Spleen (tissue), 11 donors: ENCODE data around the gene PACRG. TPM values are rescaled to one million over a fixed set of nuclear protein-coding genes. Genes with fewer than 3 reads are reported as not detected.

Source experiments
- DNase-seq: peaks from one replicate; pipeline ENCODE4 v3.0.0-alpha.2; 2020
- H3K27ac ChIP-seq, 8 donors: fragments of 200-600 bp; sonication (generic) in 7 of 8; 1 replicate in 4 of 8; 2 replicates in 4 of 8; pipeline versions ENCODE4 v1.5.0 to v1.8.0; 2016 to 2021; ENCODE audit warnings: inconsistent platforms in 4 of 8, mild to moderate bottlenecking in 4 of 8, moderate library complexity in 1 of 8
- H3K27me3 ChIP-seq, 7 donors: fragments of 200-600 bp; sonication (generic) in 6 of 7; replicated peaks in 1 of 7; 1 replicate in 4 of 7; 2 replicates in 3 of 7; pipeline versions ENCODE4 v1.5.0 to v1.8.0; 2016 to 2021; ENCODE audit warnings: inconsistent platforms in 3 of 7, mild to moderate bottlenecking in 1 of 7
- H3K36me3 ChIP-seq, 6 donors: fragments of 200-600 bp; sonication (generic) in 5 of 6; 1 replicate in 4 of 6; 2 replicates in 2 of 6; pipeline versions ENCODE4 v1.5.0 to v1.8.0; 2016 to 2021; ENCODE audit warnings: inconsistent platforms in 2 of 6
- H3K4me1 ChIP-seq, 6 donors: fragments of 200-600 bp; sonication (generic) in 5 of 6; 1 replicate in 3 of 6; 2 replicates in 3 of 6; pipeline versions ENCODE4 v1.5.0 to v1.8.0; 2016 to 2021; ENCODE audit warnings: inconsistent platforms in 3 of 6
- H3K4me3 ChIP-seq, 8 donors: fragments of 200-600 bp; sonication (generic) in 7 of 8; 1 replicate in 4 of 8; 2 replicates in 4 of 8; pipeline versions ENCODE4 v1.5.0 to v1.8.0; 2016 to 2021; ENCODE audit warnings: inconsistent platforms in 4 of 8, mild to moderate bottlenecking in 4 of 8, moderate library complexity in 2 of 8
- H3K9me3 ChIP-seq, 8 donors: fragments of 200-600 bp; sonication (generic) in 7 of 8; 1 replicate in 4 of 8; 2 replicates in 4 of 8; pipeline versions ENCODE4 v1.5.0 to v1.8.0; 2016 to 2021; ENCODE audit warnings: inconsistent platforms in 4 of 8
- POLR2A ChIP-seq, 3 donors: fragments of 450-650 bp; IDR thresholded peaks; one replicate each; pipeline ENCODE4 v1.5.1; 2017; ENCODE audit warnings: antibody characterized with exemption in 3 of 3, mild to moderate bottlenecking in 1 of 3
- POLR2AphosphoS5 ChIP-seq, 3 donors: sonication (generic); formaldehyde crosslinking; IDR thresholded peaks; one replicate each; pipeline ENCODE4 v1.5.1; 2017; ENCODE audit warnings: antibody characterized with exemption in 3 of 3
- WGBS, 5 donors: extraction: QIAGEN DNeasy Blood & Tissue Kit in 3 of 5; methylation state at CpG; one replicate each; pipeline versions ENCODE4 v1.1.5 to v1.1.7; 2013 to 2018; 5-methylcytosine and 5-hydroxymethylcytosine counted together
- intact Hi-C: fragments of 100-400 bp; cut with DNase I; formaldehyde crosslinking; loops from one replicate; pipeline ENCODE4 v1.15.0; 2023; ENCODE audit warnings: low total_unique reads
- polyA plus RNA-seq, 3 donors: library from polyadenylated mRNA; stranded (reverse); fragments of 200-250 nt; gene quantifications; one replicate each; pipeline ENCODE4 v1.2.1, GENCODE V29; 2013
- total RNA-seq, 7 donors: library from RNA; depleted of rRNA in 3 of 7; stranded (reverse); fragments of >200 nt in 3 of 7; fragmentation: NEBNext Ultra II Directional in 4 of 7; extraction: Animal tissue kit (Norgen Biotek cat#: 25700) in 4 of 7; gene quantifications; one replicate each; pipeline versions ENCODE4 v1.1.0 to v1.2.1, GENCODE V29; 2016 to 2021
- TF ChIP-seq, protein P1 (sequence below), 11 experiments: fragments of 200-600 bp in 7 of 11; fragments of 450-650 bp in 4 of 11; sonication (generic) in 4 of 11; IDR thresholded peaks in 8 of 11; conservative IDR thresholded peaks in 3 of 11; 1 replicate in 7 of 11; 2 replicates in 4 of 11; pipeline versions ENCODE4 v1.4.0 to v1.8.0; 2016 to 2021; ENCODE audit warnings: antibody characterized with exemption in 11 of 11, inconsistent platforms in 4 of 11, mild to moderate bottlenecking in 1 of 11
- donor health status: healthy with polysubstance abuse.
- donor health status: DM: no; HTN: no; CAD: no; lungs with moderate emphysema.
- donor health status: DM: no; HTN: no; CAD: no.
- donor health status: Bipolar disorder and iron deficiency.
- donor health status: healthy.
- donor health status: DM: no; HTN: no; CAD: no.
- donor health status: DM: yes; HTN: yes; CAD: no.

The PACRG gene
- total and polyA plus RNA-seq, 10 donors: 0.32 to 2.0 (median 1.0) TPM; not detected in 5

DNA sequence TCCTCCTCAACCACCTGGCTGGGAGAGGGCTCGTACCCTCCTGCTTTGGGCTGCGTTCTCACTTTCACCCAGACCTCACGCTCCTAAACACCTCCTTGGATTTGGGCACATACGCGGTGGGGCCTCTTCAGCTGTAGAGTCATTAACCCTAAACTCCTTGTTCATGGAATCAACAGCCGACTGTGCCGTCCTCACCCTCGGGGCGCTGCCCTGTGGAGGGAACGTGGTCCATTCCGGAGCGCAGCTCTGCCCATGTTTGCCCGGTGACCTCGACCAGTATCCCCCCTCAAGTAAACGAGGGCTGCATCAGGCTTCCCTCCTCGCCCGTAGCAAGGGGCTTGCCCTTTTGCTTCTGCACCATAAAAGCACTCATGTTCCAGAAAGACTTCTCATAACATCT is 512.8 kb downstream of the PACRG start:
- H3K4me1 ChIP-seq: no peaks in the 10 kb centered on the region
- WGBS, 5 donors: 92 to 97% (median 94%) methylated on average over 17 of the region's 17 CpGs
- no peak for DNase-seq
- H3K27ac ChIP-seq: no peak overlapping the region
- intact Hi-C loops: no loop called here
- no peak overlapping the region for H3K4me3 ChIP-seq
- TF ChIP-seq POLR2AphosphoS5 (IDR thresholded peaks at IDR 0.05): no peak
- TF ChIP-seq POLR2A (IDR thresholded peaks at IDR 0.05): no peak
- TF ChIP-seq, protein P1, sequence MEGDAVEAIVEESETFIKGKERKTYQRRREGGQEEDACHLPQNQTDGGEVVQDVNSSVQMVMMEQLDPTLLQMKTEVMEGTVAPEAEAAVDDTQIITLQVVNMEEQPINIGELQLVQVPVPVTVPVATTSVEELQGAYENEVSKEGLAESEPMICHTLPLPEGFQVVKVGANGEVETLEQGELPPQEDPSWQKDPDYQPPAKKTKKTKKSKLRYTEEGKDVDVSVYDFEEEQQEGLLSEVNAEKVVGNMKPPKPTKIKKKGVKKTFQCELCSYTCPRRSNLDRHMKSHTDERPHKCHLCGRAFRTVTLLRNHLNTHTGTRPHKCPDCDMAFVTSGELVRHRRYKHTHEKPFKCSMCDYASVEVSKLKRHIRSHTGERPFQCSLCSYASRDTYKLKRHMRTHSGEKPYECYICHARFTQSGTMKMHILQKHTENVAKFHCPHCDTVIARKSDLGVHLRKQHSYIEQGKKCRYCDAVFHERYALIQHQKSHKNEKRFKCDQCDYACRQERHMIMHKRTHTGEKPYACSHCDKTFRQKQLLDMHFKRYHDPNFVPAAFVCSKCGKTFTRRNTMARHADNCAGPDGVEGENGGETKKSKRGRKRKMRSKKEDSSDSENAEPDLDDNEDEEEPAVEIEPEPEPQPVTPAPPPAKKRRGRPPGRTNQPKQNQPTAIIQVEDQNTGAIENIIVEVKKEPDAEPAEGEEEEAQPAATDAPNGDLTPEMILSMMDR (IDR thresholded peaks at IDR 0.05 in 8 of 11, conservative IDR thresholded peaks at IDR 0.05 in 3 of 11): no peak
- H3K27me3 ChIP-seq: no peaks in the 10 kb centered on the region
- H3K9me3 ChIP-seq: no peaks in the 10 kb centered on the region
- no peaks in the 10 kb centered on the region for H3K36me3 ChIP-seq

DNA sequence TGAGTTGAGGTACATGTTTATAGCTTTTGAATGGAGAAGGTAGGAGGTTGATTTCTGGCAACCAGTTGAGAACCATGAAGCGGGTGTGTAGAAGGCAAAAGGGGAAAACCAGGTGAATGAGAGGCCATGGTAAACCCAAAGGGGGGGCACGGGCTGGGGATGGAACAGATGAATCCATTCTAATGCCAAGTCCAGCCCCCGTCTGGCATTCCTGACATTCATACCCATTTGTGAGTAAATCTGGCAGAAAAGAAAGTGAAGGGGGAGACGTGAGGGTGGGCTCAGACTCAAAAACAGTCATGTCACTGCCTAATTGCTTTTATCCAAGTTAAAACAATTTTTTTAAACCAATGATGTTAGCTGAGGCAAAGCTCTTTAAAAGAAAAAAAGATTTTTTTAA is 513.9 kb downstream of the PACRG start:
- TF ChIP-seq, protein P1 (IDR thresholded peaks at IDR 0.05 in 8 of 11, conservative IDR thresholded peaks at IDR 0.05 in 3 of 11): no peak
- TF ChIP-seq POLR2A (IDR thresholded peaks at IDR 0.05) (no peak), POLR2AphosphoS5 (IDR thresholded peaks at IDR 0.05) (no peak)
- Histone ChIP-seq H3K27me3 (no peaks in the 10 kb centered on the region), H3K9me3 (no peaks in the 10 kb centered on the region), H3K4me3 (no peak overlapping the region), H3K27ac (no peak overlapping the region), H3K36me3 (no peaks in the 10 kb centered on the region), H3K4me1 (no peaks in the 10 kb centered on the region)
- no peak for DNase-seq
- intact Hi-C loops: no loop called here
- WGBS, 5 donors: 79 to 88% (median 81%) methylated on average over 4 of the region's 4 CpGs

DNA sequence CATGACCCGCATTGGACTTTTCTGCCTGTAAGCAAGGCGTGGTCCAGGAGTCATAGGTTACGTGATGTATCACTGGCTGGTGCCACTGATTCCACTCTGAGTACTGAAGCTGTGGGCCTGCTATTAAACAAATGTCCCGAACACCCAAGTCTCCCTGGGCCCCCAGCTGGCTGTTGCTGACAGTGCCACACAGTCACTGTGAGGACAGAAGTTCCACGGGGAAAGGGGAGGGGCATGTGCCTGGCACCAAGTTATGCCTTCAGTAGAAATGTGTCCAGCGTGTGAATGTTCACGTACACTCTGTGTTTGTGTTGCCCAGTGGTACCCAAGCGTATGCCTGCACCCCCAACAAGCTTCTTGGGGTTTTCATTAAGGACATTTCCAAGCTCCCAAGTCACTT is 515.3 kb downstream of the PACRG start:
- DNase-seq: no peak
- no peak overlapping the region for H3K4me3 ChIP-seq
- intact Hi-C loops: no loop called here
- H3K9me3 ChIP-seq: no peaks in the 10 kb centered on the region
- no peaks in the 10 kb centered on the region for H3K36me3 ChIP-seq
- H3K27ac ChIP-seq: no peak overlapping the region
- H3K27me3 ChIP-seq: no peaks in the 10 kb centered on the region
- WGBS, 5 donors: 88 to 93% (median 91%) methylated on average over 8 of the region's 8 CpGs
- no peaks in the 10 kb centered on the region for H3K4me1 ChIP-seq
- TF ChIP-seq, protein P1 (IDR thresholded peaks at IDR 0.05 in 8 of 11, conservative IDR thresholded peaks at IDR 0.05 in 3 of 11): no peak
- TF ChIP-seq POLR2A (IDR thresholded peaks at IDR 0.05): no peak
- TF ChIP-seq POLR2AphosphoS5 (IDR thresholded peaks at IDR 0.05): no peak

DNA sequence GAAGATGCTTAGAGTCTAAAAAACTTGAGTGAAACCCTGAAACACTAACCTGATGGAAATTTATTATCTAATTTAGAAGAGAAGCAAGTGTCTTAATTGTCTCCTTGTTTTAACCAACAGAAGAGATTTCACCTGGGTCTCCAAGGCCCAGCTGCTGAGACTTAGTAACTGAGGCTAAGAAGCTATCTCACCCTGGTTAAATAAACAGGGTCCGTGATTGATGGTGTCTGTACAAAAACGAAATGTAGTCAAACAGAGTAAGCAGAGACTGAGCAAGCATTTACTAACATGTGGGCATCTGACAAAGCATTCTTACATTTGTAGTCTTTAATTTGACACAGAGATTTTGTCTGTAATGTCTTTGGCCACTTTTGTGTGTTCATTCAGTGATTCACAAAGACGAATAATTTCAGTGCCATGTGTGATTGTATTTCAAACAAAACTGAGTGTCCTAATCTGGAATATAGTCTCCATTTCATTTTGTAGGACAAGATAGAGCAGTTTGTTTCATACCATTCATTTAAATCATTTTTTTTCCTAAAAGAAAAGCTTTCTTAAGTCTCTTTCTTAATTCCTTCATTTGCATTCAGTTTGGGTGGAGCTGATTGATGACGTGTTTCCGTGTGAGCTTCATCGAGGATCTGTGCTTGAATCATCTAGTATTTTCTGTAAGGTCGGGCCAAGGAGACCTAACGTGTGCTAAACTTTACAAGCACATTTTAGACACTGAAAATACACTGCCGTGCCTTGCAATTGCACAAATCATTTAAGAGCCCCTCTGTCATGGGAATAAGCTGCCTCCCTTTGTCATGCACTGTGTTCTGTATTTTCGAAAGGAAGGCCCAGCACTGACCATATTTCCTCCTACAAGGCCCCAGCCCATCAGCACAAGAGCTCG is 516.2 kb downstream of the PACRG start:
- no peak for DNase-seq
- intact Hi-C loops: no loop called here
- Histone ChIP-seq H3K4me3 (no peak overlapping the region), H3K36me3 (no peaks in the 10 kb centered on the region), H3K27me3 (no peaks in the 10 kb centered on the region), H3K27ac (no peak overlapping the region), H3K9me3 (no peaks in the 10 kb centered on the region), H3K4me1 (no peaks in the 10 kb centered on the region)
- TF ChIP-seq, protein P1 (IDR thresholded peaks at IDR 0.05 in 8 of 11, conservative IDR thresholded peaks at IDR 0.05 in 3 of 11): no peak
- TF ChIP-seq POLR2AphosphoS5 (IDR thresholded peaks at IDR 0.05) (no peak), POLR2A (IDR thresholded peaks at IDR 0.05) (no peak)
- 72 to 87% (median 84%) methylated on average over 11 of the region's 11 CpGs for WGBS, 5 donors
